SK-N-SH (cell line): Measurements from ENCODE around the gene TMUB1. TPM values are rescaled to one million over a fixed set of nuclear protein-coding genes. Genes with fewer than 3 reads are reported as not detected.

ENCODE experiments used
- CTCF ChIA-PET: fragments of 300-600, 350-600 bp; formaldehyde crosslinking; extraction: SDS; loops from one replicate; lab custom pipeline; 2021; lab: Yijun Ruan, JAX
- POLR2A ChIA-PET: fragments of 350-600 bp; sonication (Branson Sonifier 250); formaldehyde crosslinking; extraction: SDS; loops from one replicate; lab custom pipeline; 2020; ENCODE audit warnings: antibody characterized with exemption, inconsistent platforms; lab: Yijun Ruan, JAX
- DNase-seq: peaks from one replicate; pipeline ENCODE4 v3.0.0; 2012
- H2AFZ ChIP-seq: fragments of 200-600 bp; sonication (generic); 2 replicates; pipeline ENCODE4 v1.8.1; 2016; ENCODE audit warnings: antibody characterized with exemption, mild to moderate bottlenecking, low read depth
- H3F3A ChIP-seq: fragments of 200-600 bp; sonication (generic); replicated peaks from 2 replicates; pipeline ENCODE3; 2016; ENCODE audit warnings: antibody characterized with exemption, mild to moderate bottlenecking; ENCODE audit not compliant: insufficient read depth
- H3K27ac ChIP-seq, 2 experiments: fragments of 200-500 bp in 1 of 2; fragments of 200-600 bp in 1 of 2; sonication (Bioruptor generic) in 1 of 2; sonication (generic), shearing (Covaris generic) in 1 of 2; 2 replicates each; pipeline versions ENCODE4 v1.5.1 to v1.6.1; 2014 to 2016; ENCODE audit warnings: low read depth in 2 of 2, inconsistent platforms in 1 of 2, low read length in 1 of 2, mild to moderate bottlenecking in 1 of 2, mixed read lengths in 1 of 2
- H3K27me3 ChIP-seq: fragments of 200-600 bp; sonication (generic), shearing (Covaris generic); 2 replicates; pipeline ENCODE4 v1.6.1; 2016; ENCODE audit warnings: mixed run types; ENCODE audit not compliant: insufficient read depth
- H3K36me3 ChIP-seq, 2 experiments: fragments of 200-500 bp in 1 of 2; fragments of 200-600 bp in 1 of 2; sonication (Bioruptor generic) in 1 of 2; sonication (generic) in 1 of 2; replicated peaks in 1 of 2; 2 replicates each; pipeline versions ENCODE3 to v1.5.1; 2014 to 2016; ENCODE audit warnings: low read length in 1 of 2, mild to moderate bottlenecking in 1 of 2; ENCODE audit not compliant: insufficient read depth in 2 of 2, control insufficient read depth in 1 of 2
- H3K4me1 ChIP-seq, 2 experiments: fragments of 200-500 bp in 1 of 2; fragments of 200-600 bp in 1 of 2; sonication (Bioruptor generic) in 1 of 2; sonication (generic), shearing (Covaris generic) in 1 of 2; 2 replicates each; pipeline versions ENCODE4 v1.5.1 to v1.6.1; 2014 to 2016; ENCODE audit warnings: low read depth in 1 of 2, low read length in 1 of 2, mixed run types in 1 of 2; ENCODE audit not compliant: insufficient read depth in 2 of 2, control insufficient read depth in 1 of 2
- H3K4me2 ChIP-seq: fragments of 200-600 bp; sonication (generic), shearing (Covaris generic); 2 replicates; pipeline ENCODE4 v1.6.1; 2017; ENCODE audit warnings: mixed run types
- H3K4me3 ChIP-seq, 2 experiments: fragments of 200-500 bp in 1 of 2; fragments of 200-600 bp in 1 of 2; sonication (Bioruptor generic) in 1 of 2; sonication (generic), shearing (Covaris generic) in 1 of 2; 2 replicates each; pipeline versions ENCODE4 v1.5.1 to v1.8.1; 2014 to 2016; ENCODE audit warnings: low read depth in 2 of 2, inconsistent platforms in 1 of 2, low read length in 1 of 2, mild to moderate bottlenecking in 1 of 2, mixed read lengths in 1 of 2, moderate library complexity in 1 of 2
- H3K79me2 ChIP-seq: fragments of 200-600 bp; sonication (generic); 2 replicates; pipeline ENCODE4 v1.8.1; 2017; ENCODE audit warnings: mild to moderate bottlenecking; ENCODE audit not compliant: insufficient read depth
- H3K9ac ChIP-seq: fragments of 200-600 bp; sonication (generic); 2 replicates; pipeline ENCODE4 v1.6.1; 2017; ENCODE audit warnings: mixed run types
- H3K9me2 ChIP-seq: fragments of 200-600 bp; sonication (generic); 2 replicates; pipeline ENCODE4 v1.6.1; 2017; ENCODE audit warnings: mixed run types
- H3K9me3 ChIP-seq: fragments of 200-600 bp; sonication (generic); 2 replicates; pipeline ENCODE4 v1.6.1; 2017; ENCODE audit warnings: mixed run types, mild to moderate bottlenecking, moderate library complexity
- H4K20me1 ChIP-seq: fragments of 200-600 bp; sonication (generic); 2 replicates; pipeline ENCODE4 v1.6.1; 2017; ENCODE audit warnings: mild to moderate bottlenecking, mixed run types; ENCODE audit not compliant: insufficient read depth
- CHD2 ChIP-seq: fragments of 150-350 bp; IDR thresholded peaks from 2 replicates; pipeline ENCODE4 v1.6.1; 2018; ENCODE audit warnings: low read length; ENCODE audit not compliant: partially characterized antibody
- CTCF ChIP-seq: fragments of 200-600 bp; sonication (generic); IDR thresholded peaks from 2 replicates; pipeline ENCODE4 v1.6.1; 2017; ENCODE audit warnings: antibody characterized with exemption, mild to moderate bottlenecking, moderate library complexity
- GABPA ChIP-seq: IDR thresholded peaks from 2 replicates; pipeline ENCODE4 v1.4.0; 2012; ENCODE audit warnings: low read depth, mild to moderate bottlenecking
- JUND ChIP-seq: IDR thresholded peaks from 2 replicates; pipeline ENCODE4 v1.4.0; 2012
- MAX ChIP-seq: IDR thresholded peaks from 2 replicates; pipeline ENCODE4 v1.4.0; 2012; ENCODE audit warnings: low read depth
- MXI1 ChIP-seq: IDR thresholded peaks from 2 replicates; pipeline ENCODE4 v1.6.1; 2012; ENCODE audit warnings: mild to moderate bottlenecking, low read depth, low read length, improper control_type of control experiment
- NFIC ChIP-seq: IDR thresholded peaks from 2 replicates; pipeline ENCODE4 v1.4.0; 2012; ENCODE audit warnings: borderline replicate concordance
- NRF1 ChIP-seq: IDR thresholded peaks from 2 replicates; pipeline ENCODE4 v1.6.1; 2012; ENCODE audit warnings: low read depth, mild to moderate bottlenecking, low read length
- POLR2AphosphoS5 ChIP-seq: IDR thresholded peaks from 2 replicates; pipeline ENCODE4 v1.6.1; 2012; ENCODE audit warnings: low read depth, low read length
- RCOR1 ChIP-seq: fragments of 150-350 bp; IDR thresholded peaks from 2 replicates; pipeline ENCODE4 v1.6.1; 2017; ENCODE audit warnings: antibody characterized with exemption, low read length
- SIN3A ChIP-seq: IDR thresholded peaks from 2 replicates; pipeline ENCODE4 v1.6.1; 2012; ENCODE audit warnings: low read depth, mild to moderate bottlenecking, low read length, moderate library complexity, borderline replicate concordance
- SMC3 ChIP-seq: IDR thresholded peaks from 2 replicates; pipeline ENCODE4 v1.6.1; 2012; ENCODE audit warnings: low read depth, low read length, improper control_type of control experiment
- TAF1 ChIP-seq: IDR thresholded peaks from 2 replicates; pipeline ENCODE4 v1.6.1; 2012; ENCODE audit warnings: low read depth, mild to moderate bottlenecking, low read length, moderate library complexity, borderline replicate concordance
- USF1 ChIP-seq: IDR thresholded peaks from 2 replicates; pipeline ENCODE4 v1.4.0; 2012; ENCODE audit warnings: low read depth, borderline replicate concordance
- WGBS: methylation state at CpG from one replicate; pipeline ENCODE4 v1.1.6; 2017; ENCODE audit warnings: low lambda C conversion rate; 5-methylcytosine and 5-hydroxymethylcytosine counted together
- polyA plus RNA-seq, 3 experiments: library from polyadenylated mRNA; depleted of rRNA; stranded (reverse); fragments of >200 nt; gene quantifications; 2 replicates each; pipeline ENCODE4 v1.2.3, GENCODE V29; 2012
- TF ChIP-seq, protein P1 (sequence below): IDR thresholded peaks from 2 replicates; pipeline ENCODE4 v1.4.0; 2012; ENCODE audit warnings: low read depth, borderline replicate concordance
- TF ChIP-seq, protein P2 (sequence below): fragments of 150-350 bp; IDR thresholded peaks from 2 replicates; pipeline ENCODE4 v1.6.1; 2016; ENCODE audit warnings: mild to moderate bottlenecking, low read depth, low read length

The TMUB1 gene
- polyA plus RNA-seq, 1 of the 3 experiments (the other 2 are of a cell fraction) = 60.6 TPM

GRCh38 chr7:151035026-151035717 lies 48.1 kb downstream of the TMUB1 start:
- CTCF ChIA-PET = interaction anchor here (1.7 to 9.5 kb wide), 2 partner anchors 17 to 25 kb away, joined by 3 to 59 read pairs; no protein-coding TSS in a partner anchor
- no peak overlapping the region for H3K27ac ChIP-seq
- no peaks in the 10 kb centered on the region for H3K27me3 ChIP-seq
- H2AFZ ChIP-seq = no peak overlapping the region
- peaks cover 25% of the 10 kb centered on the region for H3F3A ChIP-seq
- no peaks in the 10 kb centered on the region for H4K20me1 ChIP-seq
- TF ChIP-seq TAF1 (no peak), MAX (no peak), SMC3 (no peak), CTCF (no peak), RCOR1 (no peak), POLR2AphosphoS5 (no peak), CHD2 (no peak), SIN3A (no peak), MXI1 (no peak), NRF1 (no peak), NFIC (no peak), JUND (no peak), USF1 (no peak), GABPA (no peak)
- TF ChIP-seq, protein P1, sequence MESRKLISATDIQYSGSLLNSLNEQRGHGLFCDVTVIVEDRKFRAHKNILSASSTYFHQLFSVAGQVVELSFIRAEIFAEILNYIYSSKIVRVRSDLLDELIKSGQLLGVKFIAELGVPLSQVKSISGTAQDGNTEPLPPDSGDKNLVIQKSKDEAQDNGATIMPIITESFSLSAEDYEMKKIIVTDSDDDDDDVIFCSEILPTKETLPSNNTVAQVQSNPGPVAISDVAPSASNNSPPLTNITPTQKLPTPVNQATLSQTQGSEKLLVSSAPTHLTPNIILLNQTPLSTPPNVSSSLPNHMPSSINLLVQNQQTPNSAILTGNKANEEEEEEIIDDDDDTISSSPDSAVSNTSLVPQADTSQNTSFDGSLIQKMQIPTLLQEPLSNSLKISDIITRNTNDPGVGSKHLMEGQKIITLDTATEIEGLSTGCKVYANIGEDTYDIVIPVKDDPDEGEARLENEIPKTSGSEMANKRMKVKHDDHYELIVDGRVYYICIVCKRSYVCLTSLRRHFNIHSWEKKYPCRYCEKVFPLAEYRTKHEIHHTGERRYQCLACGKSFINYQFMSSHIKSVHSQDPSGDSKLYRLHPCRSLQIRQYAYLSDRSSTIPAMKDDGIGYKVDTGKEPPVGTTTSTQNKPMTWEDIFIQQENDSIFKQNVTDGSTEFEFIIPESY = no peak
- TF ChIP-seq, protein P2, sequence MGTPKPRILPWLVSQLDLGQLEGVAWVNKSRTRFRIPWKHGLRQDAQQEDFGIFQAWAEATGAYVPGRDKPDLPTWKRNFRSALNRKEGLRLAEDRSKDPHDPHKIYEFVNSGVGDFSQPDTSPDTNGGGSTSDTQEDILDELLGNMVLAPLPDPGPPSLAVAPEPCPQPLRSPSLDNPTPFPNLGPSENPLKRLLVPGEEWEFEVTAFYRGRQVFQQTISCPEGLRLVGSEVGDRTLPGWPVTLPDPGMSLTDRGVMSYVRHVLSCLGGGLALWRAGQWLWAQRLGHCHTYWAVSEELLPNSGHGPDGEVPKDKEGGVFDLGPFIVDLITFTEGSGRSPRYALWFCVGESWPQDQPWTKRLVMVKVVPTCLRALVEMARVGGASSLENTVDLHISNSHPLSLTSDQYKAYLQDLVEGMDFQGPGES = no peak
- TF ChIP-seq, all 33 proteins: peak for 0
- no peak for DNase-seq
- POLR2A ChIA-PET = interaction anchor here (1.3 kb wide), 1 partner anchor 10 kb away, joined by 3 read pairs; no protein-coding TSS in a partner anchor
- Histone ChIP-seq H3K36me3 (peaks cover 12 to 52% of the 10 kb centered on the region in 2 experiments), H3K4me3 (no peak overlapping the region), H3K9me3 (no peaks in the 10 kb centered on the region), H3K79me2 (peaks cover 29% of the 10 kb centered on the region), H3K9ac (no peak overlapping the region), H3K4me1 (peaks cover 20 to 26% of the 10 kb centered on the region in 2 experiments), H3K4me2 (no peak overlapping the region), H3K9me2 (no peaks in the 10 kb centered on the region)
- WGBS = 89% methylated on average over 17 of the region's 21 CpGs
